GM18873 (cell line): ENCODE data around the gene METRN.
"Not testable (repeated sequence)": the region's sequence is repeated elsewhere in the genome, so short reads cannot be mapped to it uniquely, and the experiment has no call there.

Experiments used
- ATAC-seq: cut with Tn5 transposase; IDR thresholded peaks from one replicate; pipeline ENCODE4 v1.9.1; 2021; ENCODE audit warnings: mild to moderate bottlenecking, moderate library complexity, moderate number of reproducible peaks; ENCODE audit not compliant: unreplicated experiment, low FRiP score

Gene METRN

GRCh38 chr16:733382-734207 lies 18.7 kb downstream of the METRN start:
- ATAC-seq: no peak

GRCh38 chr16:734208-734980 lies 19.5 kb downstream of the METRN start:
- ATAC-seq: no peak

- ATAC-seq: no peak
Measured at GRCh38 chr16:734981-735881, 20.3 kb downstream of the METRN start.

GRCh38 chr16:735982-736453 lies 21.1 kb downstream of the METRN start:
- no peak for ATAC-seq

- no peak for ATAC-seq
Measured at GRCh38 chr16:736936-737481, 22.1 kb downstream of the METRN start.

- ATAC-seq: no peak
Measured at GRCh38 chr16:739560-740458, 24.9 kb downstream of the METRN start.

GRCh38 chr16:740459-740763 lies 25.5 kb downstream of the METRN start:
- ATAC-seq: peak; percentile 4

- ATAC-seq: peak; percentile 54
Measured at GRCh38 chr16:740764-741505, 26.0 kb downstream of the METRN start, which contains the start of gene CIAO3. Gene CIAO3 (minus strand): TSS chr16:740997. CDS start chr16:740985, 12 bp downstream.

- ATAC-seq: no peak
Measured at GRCh38 chr16:741986-742629, 27.2 kb downstream of the METRN start.

GRCh38 chr16:742894-743293 lies 28.0 kb downstream of the METRN start:
- ATAC-seq: not testable (repeated sequence)

- no peak for ATAC-seq
Measured at GRCh38 chr16:743794-744500, 29.0 kb downstream of the METRN start.

GRCh38 chr16:745739-746138 lies 30.8 kb downstream of the METRN start:
- no peak for ATAC-seq

GRCh38 chr16:746637-747036 lies 31.7 kb downstream of the METRN start:
- ATAC-seq: no peak

- no peak for ATAC-seq
Measured at GRCh38 chr16:747978-748746, 33.2 kb downstream of the METRN start.

- ATAC-seq: no peak
Measured at GRCh38 chr16:749010-749409, 34.1 kb downstream of the METRN start.

- no peak for ATAC-seq
Measured at GRCh38 chr16:750485-750884, 35.6 kb downstream of the METRN start.
